Measurements from ENCODE around the gene FBXL4. TPM values are rescaled to one million over a fixed set of nuclear protein-coding genes. Genes with fewer than 3 reads are reported as not detected.
"Not testable (repeated sequence)": the region's sequence is repeated elsewhere in the genome, so short reads cannot be mapped to it uniquely, and the experiment has no call there.

The FBXL4 gene
- total RNA-seq, 1 donor from 2014 or later = 12.6 TPM

DNA sequence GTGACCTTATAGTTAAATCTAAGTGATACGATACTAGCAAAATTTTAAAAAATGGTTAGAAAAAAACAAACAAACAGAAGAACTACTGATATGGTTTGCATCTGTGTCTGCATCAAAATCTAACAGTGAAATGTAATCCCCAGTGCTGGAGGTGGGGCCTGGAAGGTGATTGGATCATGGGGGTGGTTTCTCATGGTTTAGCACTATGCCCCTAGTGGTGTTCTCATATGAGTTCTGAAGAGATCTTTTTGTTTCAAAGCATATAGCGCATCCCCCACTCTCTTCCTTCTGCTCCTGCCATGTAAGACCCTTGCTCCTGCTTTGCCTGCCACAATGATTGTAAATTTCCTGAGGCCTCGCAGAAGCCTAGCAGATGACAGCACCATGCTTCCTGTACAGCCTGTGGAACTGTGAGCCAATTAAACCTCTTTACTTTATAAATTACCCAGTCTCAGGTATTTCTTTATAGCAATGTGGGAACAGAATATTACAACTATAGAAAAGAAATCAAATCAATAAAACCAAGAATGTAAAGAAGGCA, 5.4 kb downstream of the FBXL4 start:
- Mint-ChIP-seq H3K27ac (no peak overlapping the region), H3K9me3 (peaks cover 48% of the 10 kb centered on the region), H3K4me3 (ENCODE audit: low read depth) (no peak overlapping the region), H3K36me3 (ENCODE audit: low read depth) (peaks cover 63% of the 10 kb centered on the region), H3K4me1 (ENCODE audit: low read depth) (peaks cover 39% of the 10 kb centered on the region), H3K27me3 (ENCODE audit: low read depth) (no peaks in the 10 kb centered on the region)
- intact Hi-C loops (cut with micrococcal nuclease) = no loop called here
- no peak for DNase-seq (ENCODE audit: low spot score)

DNA sequence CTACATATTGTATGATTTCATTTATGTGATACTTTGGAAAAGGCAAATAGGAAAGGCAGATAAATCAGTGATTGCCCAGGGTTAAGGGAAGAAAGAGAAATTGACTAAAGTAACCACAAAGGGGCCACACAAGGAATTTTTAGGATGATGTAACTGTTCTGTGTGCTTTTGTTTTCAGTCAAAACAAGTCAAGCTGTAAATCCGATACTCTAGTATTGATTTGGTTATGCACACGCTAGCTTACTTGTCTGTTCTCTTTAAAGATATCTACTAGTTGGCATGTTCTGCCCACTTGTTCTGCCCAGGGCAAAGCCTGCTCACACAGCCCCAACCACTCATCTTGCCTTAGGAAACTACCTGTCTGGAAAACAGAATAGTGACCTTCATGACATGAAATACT, 6.4 kb downstream of the FBXL4 start:
- peaks cover 61% of the 10 kb centered on the region for H3K36me3 Mint-ChIP-seq (ENCODE audit: low read depth)
- intact Hi-C loops (cut with micrococcal nuclease) = no loop called here
- DNase-seq (ENCODE audit: low spot score) = no peak
- H3K4me1 Mint-ChIP-seq (ENCODE audit: low read depth) = peaks cover 35% of the 10 kb centered on the region
- H3K9me3 Mint-ChIP-seq = peaks cover 48% of the 10 kb centered on the region
- no peak overlapping the region for H3K27ac Mint-ChIP-seq
- H3K4me3 Mint-ChIP-seq (ENCODE audit: low read depth) = no peak overlapping the region
- H3K27me3 Mint-ChIP-seq (ENCODE audit: low read depth) = no peaks in the 10 kb centered on the region

DNA sequence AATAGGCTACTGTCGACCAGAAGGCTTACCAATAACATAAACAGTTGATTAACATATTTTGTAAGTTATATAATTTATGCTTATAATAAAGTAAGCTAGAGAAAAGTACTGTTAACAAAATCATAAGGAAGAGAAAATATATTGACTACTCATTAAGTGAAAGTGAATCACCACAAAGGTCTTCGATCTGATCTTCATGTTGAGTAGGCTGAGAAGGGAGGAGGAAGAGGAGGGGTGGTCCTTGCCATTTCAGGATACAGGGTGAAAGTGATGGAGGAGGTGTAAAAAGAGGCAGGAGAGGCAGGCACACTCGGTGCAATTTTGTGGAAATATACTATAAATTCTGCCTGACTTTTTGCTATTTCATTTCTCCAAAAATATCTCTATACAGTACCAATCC, 10.4 kb downstream of the FBXL4 start:
- H3K9me3 Mint-ChIP-seq = peaks cover 37% of the 10 kb centered on the region
- peaks cover 18% of the 10 kb centered on the region for H3K4me1 Mint-ChIP-seq (ENCODE audit: low read depth)
- intact Hi-C loops (cut with micrococcal nuclease) = no loop called here
- no peak overlapping the region for H3K27ac Mint-ChIP-seq
- H3K36me3 Mint-ChIP-seq (ENCODE audit: low read depth) = peaks cover 64% of the 10 kb centered on the region
- no peak overlapping the region for H3K4me3 Mint-ChIP-seq (ENCODE audit: low read depth)
- DNase-seq (ENCODE audit: low spot score) = no peak
- H3K27me3 Mint-ChIP-seq (ENCODE audit: low read depth) = no peaks in the 10 kb centered on the region

DNA sequence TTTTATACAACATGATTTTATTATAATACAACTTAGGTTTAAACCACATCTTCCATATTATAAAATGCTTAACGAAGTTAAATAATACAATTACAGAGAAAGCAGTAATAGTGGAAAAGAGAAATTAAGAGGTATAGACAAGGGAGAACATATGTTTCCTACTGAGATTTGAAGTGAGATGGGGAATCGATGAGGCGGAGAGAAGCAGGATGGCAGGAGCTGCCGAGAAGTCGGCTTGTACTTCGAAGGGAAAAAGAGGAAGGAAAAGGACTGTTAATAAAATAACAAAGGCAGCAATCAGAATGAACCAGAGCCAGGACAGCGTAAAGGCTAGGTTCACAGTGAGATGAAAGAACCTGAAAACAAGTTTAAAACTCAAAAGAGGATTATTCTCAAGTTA, 15.4 kb downstream of the FBXL4 start:
- H3K9me3 Mint-ChIP-seq = no peaks in the 10 kb centered on the region
- H3K27ac Mint-ChIP-seq = no peak overlapping the region
- H3K4me3 Mint-ChIP-seq (ENCODE audit: low read depth) = no peak overlapping the region
- H3K4me1 Mint-ChIP-seq (ENCODE audit: low read depth) = peaks cover 9% of the 10 kb centered on the region
- peaks cover 46% of the 10 kb centered on the region for H3K36me3 Mint-ChIP-seq (ENCODE audit: low read depth)
- intact Hi-C loops (cut with micrococcal nuclease) = no loop called here
- no peak for DNase-seq (ENCODE audit: low spot score)
- H3K27me3 Mint-ChIP-seq (ENCODE audit: low read depth) = no peaks in the 10 kb centered on the region

DNA sequence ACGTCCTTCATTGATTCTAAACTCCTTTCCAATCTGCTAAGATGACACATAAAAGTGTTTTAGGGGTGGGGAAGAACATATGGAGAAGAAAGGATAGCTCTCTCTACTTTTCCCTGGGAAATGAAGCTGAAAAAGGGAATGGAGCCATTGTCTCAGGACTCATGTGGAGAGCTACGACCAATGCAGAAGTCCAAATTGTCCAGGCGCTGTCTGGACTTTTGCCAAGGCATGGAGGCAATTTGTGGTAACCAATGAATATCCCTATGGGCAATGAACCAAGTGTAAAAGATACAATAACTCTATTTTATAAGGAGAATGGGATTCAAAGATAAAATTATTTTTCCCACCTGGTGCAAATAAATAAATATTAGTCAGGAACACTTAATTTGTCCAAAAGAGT, 16.1 kb downstream of the FBXL4 start:
- Mint-ChIP-seq H3K27me3 (ENCODE audit: low read depth) (no peaks in the 10 kb centered on the region), H3K27ac (no peak overlapping the region), H3K4me1 (ENCODE audit: low read depth) (peaks cover 8% of the 10 kb centered on the region), H3K36me3 (ENCODE audit: low read depth) (peaks cover 47% of the 10 kb centered on the region), H3K9me3 (no peaks in the 10 kb centered on the region), H3K4me3 (ENCODE audit: low read depth) (no peak overlapping the region)
- intact Hi-C loops (cut with micrococcal nuclease) = no loop called here
- no peak for DNase-seq (ENCODE audit: low spot score)

DNA sequence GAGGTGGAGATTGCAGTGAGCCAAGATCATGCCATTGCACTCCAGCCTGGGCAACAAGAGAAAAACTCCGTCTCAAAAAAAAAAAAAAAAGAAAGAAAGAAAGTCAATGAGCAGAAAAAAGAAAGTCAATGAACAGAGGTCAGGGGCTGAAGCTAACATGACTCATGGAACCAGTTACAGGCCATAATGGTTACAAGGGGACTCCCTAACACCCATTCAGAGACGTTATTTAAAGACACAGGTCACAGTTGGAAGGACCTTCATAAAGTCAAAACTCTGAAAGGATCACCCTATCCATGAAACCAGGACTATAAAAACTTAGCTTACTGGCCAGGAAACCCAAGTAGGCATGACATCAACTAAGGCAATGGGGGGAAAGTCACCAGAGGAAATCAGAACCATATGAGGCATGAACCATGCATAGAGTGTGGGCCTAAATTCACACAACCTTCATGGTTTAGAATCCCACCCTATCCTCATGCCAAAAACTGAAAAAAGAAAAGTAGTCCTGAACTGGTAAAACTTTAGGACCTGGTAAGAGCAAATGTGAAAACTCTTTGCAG, 18.2 kb downstream of the FBXL4 start:
- Mint-ChIP-seq H3K4me1 (ENCODE audit: low read depth) (peaks cover 5% of the 10 kb centered on the region), H3K36me3 (ENCODE audit: low read depth) (peaks cover 46% of the 10 kb centered on the region), H3K27ac (no peak overlapping the region), H3K27me3 (ENCODE audit: low read depth) (no peaks in the 10 kb centered on the region), H3K4me3 (ENCODE audit: low read depth) (no peak overlapping the region), H3K9me3 (no peaks in the 10 kb centered on the region)
- intact Hi-C loops (cut with micrococcal nuclease) = no loop called here
- no peak for DNase-seq (ENCODE audit: low spot score)

DNA sequence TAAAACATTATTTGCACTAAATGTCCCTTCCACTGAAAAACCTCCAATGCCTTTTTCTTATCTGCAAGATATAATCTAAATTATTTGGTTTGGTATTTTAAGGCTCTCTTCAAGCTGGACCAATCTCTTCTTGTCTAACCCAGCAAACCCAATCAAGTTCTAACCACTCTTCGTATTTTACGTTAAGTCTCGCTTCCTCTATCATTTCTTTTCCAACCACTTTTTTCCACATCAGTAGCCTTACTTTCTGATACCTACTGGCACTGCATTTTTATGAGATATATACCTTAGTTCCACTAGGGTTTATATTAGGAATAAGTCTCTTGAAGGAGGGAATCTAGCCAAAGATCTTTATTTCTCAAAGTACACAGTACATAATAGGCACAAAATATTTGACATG, 19.1 kb downstream of the FBXL4 start:
- Mint-ChIP-seq H3K36me3 (ENCODE audit: low read depth) (peaks cover 39% of the 10 kb centered on the region), H3K27me3 (ENCODE audit: low read depth) (no peaks in the 10 kb centered on the region), H3K4me3 (ENCODE audit: low read depth) (no peak overlapping the region), H3K4me1 (ENCODE audit: low read depth) (peaks cover 5% of the 10 kb centered on the region), H3K27ac (no peak overlapping the region), H3K9me3 (no peaks in the 10 kb centered on the region)
- DNase-seq (ENCODE audit: low spot score) = no peak
- intact Hi-C loops (cut with micrococcal nuclease) = no loop called here

DNA sequence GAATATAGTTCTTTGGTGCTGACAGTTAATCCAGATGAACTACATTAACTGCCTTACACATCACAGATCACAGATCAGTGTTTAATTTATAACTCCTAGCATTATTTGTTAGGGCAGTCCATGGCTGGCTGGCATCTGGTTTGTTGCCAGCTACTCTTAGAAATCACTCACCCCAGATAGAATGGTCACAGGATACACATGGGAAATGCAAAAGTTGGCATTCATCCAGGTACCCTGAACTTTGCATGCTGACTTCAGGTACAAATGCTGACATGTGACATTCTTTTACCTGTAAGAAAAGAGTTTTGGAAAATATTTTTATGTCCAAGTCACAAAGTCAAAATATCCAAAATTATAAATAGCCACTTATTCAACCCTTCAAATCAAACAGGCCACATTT, 20.2 kb downstream of the FBXL4 start:
- Mint-ChIP-seq H3K36me3 (ENCODE audit: low read depth) (peaks cover 42% of the 10 kb centered on the region), H3K27ac (no peak overlapping the region), H3K4me1 (ENCODE audit: low read depth) (peaks cover 5% of the 10 kb centered on the region), H3K9me3 (no peaks in the 10 kb centered on the region), H3K4me3 (ENCODE audit: low read depth) (no peak overlapping the region), H3K27me3 (ENCODE audit: low read depth) (no peaks in the 10 kb centered on the region)
- no peak for DNase-seq (ENCODE audit: low spot score)
- intact Hi-C loops (cut with micrococcal nuclease) = no loop called here

DNA sequence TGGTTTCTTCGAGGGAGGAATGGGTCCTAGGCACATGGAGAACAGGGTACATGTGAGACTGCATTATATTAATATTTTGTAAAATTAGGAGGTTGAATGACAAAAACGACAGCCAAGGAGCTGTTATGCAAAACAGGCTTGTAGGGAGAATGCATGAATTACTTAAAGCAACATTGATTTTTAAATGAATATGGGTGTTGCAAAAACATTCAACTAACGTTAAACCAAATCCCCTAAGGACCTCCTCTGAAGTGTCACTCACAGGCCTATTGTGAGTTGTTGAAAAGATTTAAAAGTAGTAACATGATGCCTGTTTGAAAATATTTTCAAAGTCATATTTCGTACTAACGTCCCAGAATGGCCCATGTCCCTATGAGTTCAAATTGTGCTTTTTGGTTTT, 21.9 kb downstream of the FBXL4 start:
- intact Hi-C loops (cut with micrococcal nuclease) = no loop called here
- Mint-ChIP-seq H3K4me1 (ENCODE audit: low read depth) (peaks cover 15% of the 10 kb centered on the region), H3K9me3 (no peaks in the 10 kb centered on the region), H3K36me3 (ENCODE audit: low read depth) (peaks cover 38% of the 10 kb centered on the region), H3K27me3 (ENCODE audit: low read depth) (no peaks in the 10 kb centered on the region), H3K4me3 (ENCODE audit: low read depth) (no peak overlapping the region), H3K27ac (no peak overlapping the region)
- DNase-seq (ENCODE audit: low spot score) = no peak

DNA sequence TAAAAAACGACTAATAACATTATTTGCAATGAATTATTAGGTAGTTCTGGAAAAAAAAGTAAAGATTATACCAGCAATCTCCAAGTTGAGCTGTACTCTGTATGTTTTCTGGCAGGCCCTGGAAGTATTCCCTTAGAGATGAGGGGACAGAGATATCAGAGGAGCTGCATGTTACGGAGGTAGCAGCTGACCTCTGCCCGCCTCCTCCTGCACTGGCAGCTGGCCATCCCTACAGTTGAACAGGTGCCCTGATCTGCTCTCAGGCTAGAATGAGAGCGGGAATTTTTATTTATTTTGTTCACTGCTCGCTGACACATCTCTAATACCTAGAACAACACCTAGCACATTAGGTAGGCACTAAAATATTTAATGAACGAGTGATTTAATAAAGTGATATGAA, 23.1 kb downstream of the FBXL4 start:
- H3K9me3 Mint-ChIP-seq = no peaks in the 10 kb centered on the region
- intact Hi-C loops (cut with micrococcal nuclease) = no loop called here
- no peak overlapping the region for H3K27ac Mint-ChIP-seq
- DNase-seq (ENCODE audit: low spot score) = no peak
- no peak overlapping the region for H3K4me3 Mint-ChIP-seq (ENCODE audit: low read depth)
- H3K4me1 Mint-ChIP-seq (ENCODE audit: low read depth) = peaks cover 13% of the 10 kb centered on the region
- no peaks in the 10 kb centered on the region for H3K27me3 Mint-ChIP-seq (ENCODE audit: low read depth)
- H3K36me3 Mint-ChIP-seq (ENCODE audit: low read depth) = peaks cover 33% of the 10 kb centered on the region

DNA sequence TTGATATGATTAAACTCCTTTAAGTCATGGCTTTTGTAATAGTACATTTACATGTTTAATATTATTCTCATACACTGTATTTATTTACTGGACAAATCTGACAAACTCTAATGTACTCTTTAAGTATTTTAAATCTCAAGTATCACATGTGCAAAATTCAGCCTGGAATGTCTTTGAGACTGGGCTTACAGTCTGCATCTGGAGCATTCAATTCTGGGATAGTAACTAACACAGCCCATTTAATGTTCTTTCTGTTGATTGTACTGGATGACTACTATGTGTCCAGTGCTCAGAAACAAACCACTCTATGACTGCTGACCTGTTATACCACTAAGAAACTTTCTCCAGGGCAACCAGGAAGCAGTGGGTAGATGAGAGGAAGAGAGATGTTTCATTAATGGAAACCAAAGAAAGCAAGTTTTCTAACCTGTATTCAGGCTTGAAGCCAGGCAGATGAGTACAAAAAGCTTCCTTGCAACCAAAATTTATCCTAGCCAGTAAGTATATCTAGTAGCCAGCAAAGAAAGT, 26.8 kb downstream of the FBXL4 start:
- intact Hi-C loops (cut with micrococcal nuclease) = no loop called here
- peaks cover 13% of the 10 kb centered on the region for H3K4me1 Mint-ChIP-seq (ENCODE audit: low read depth)

DNA sequence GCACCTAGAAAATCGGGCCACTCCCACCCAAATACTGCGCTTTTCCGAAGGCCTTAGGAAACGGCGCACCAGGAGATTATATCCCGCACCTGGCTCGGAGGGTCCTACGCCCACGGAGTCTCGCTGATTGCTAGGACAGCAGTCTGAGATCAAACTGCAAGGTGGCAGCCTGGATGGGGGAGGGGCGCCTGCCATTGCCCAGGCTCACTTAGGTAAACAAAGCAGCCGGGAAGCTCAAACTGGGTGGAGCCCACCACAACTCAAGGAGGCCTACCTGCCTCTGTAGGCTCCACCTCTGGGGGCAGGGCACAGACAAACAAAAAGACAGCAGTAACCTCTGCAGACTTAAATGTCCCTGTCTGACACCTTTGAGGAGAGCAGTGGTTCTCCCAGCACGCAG, 36.8 kb downstream of the FBXL4 start:
- H3K27ac Mint-ChIP-seq; H3K4me3 Mint-ChIP-seq (ENCODE audit: low read depth); H3K27me3 Mint-ChIP-seq (ENCODE audit: low read depth); H3K4me1 Mint-ChIP-seq (ENCODE audit: low read depth); DNase-seq (ENCODE audit: low spot score); intact Hi-C loops (cut with micrococcal nuclease): not testable (repeated sequence)
- peaks cover 22% of the 10 kb centered on the region for H3K9me3 Mint-ChIP-seq
- H3K36me3 Mint-ChIP-seq (ENCODE audit: low read depth) = peaks cover 58% of the 10 kb centered on the region

More for the DNA sequence above, 26.8 kb downstream of the FBXL4 start:
- H3K27ac Mint-ChIP-seq = no peak overlapping the region
- H3K36me3 Mint-ChIP-seq (ENCODE audit: low read depth) = peaks cover 22% of the 10 kb centered on the region
- no peaks in the 10 kb centered on the region for H3K9me3 Mint-ChIP-seq
- no peak overlapping the region for H3K4me3 Mint-ChIP-seq (ENCODE audit: low read depth)
- DNase-seq (ENCODE audit: low spot score) = no peak
- no peaks in the 10 kb centered on the region for H3K27me3 Mint-ChIP-seq (ENCODE audit: low read depth)

DNA sequence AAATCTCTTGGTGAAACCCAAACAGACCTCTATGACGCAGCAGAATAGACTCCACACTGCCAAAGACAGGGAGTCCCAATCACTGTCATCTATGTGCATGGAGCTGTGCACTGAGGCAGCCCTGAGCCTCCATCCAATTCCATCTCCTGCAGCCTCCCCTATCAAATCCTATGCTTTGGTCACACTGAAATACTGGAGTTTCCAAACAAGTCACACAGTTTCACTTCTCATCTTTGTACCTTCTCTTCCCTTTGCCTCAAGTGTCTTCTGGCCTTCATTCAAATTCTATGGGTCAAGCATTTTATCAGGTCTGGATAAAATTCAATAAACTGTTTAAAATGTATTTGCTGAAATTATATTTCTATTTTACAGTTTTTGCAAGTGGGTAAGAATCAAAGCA, 38.5 kb downstream of the FBXL4 start:
- Mint-ChIP-seq H3K4me1 (ENCODE audit: low read depth) (no peaks in the 10 kb centered on the region), H3K9me3 (peaks cover 22% of the 10 kb centered on the region), H3K27ac (no peak overlapping the region), H3K27me3 (ENCODE audit: low read depth) (no peaks in the 10 kb centered on the region), H3K4me3 (ENCODE audit: low read depth) (no peak overlapping the region), H3K36me3 (ENCODE audit: low read depth) (peaks cover 63% of the 10 kb centered on the region)
- DNase-seq (ENCODE audit: low spot score) = no peak
- intact Hi-C loops (cut with micrococcal nuclease) = no loop called here

DNA sequence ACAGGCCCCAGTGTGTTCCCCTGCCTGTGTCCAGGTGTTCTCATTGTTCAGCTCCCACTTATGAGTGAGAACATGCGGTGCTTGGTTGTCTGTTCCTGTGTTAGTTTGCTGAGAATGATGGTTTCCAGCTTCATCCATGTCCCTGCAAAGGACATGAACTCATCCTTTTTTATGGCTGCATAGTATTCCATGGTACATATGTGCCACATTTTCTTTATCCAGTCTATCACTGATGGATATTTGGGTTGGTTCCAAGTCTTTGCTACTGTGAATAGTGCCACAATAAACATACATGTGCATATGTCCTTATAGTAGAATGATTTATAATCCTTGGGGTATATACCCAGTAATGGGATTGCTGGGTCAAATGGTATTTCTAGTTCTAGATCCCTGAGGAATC, 41.4 kb downstream of the FBXL4 start:
- H3K36me3 Mint-ChIP-seq (ENCODE audit: low read depth) = peaks cover 56% of the 10 kb centered on the region
- H3K4me1 Mint-ChIP-seq (ENCODE audit: low read depth); H3K27me3 Mint-ChIP-seq (ENCODE audit: low read depth); H3K9me3 Mint-ChIP-seq; DNase-seq (ENCODE audit: low spot score); intact Hi-C loops (cut with micrococcal nuclease); H3K27ac Mint-ChIP-seq; H3K4me3 Mint-ChIP-seq (ENCODE audit: low read depth): not testable (repeated sequence)

All from activated T-helper 2 cell treated with anti-CD3 and anti-CD28 coated beads, Interferon-gamma antibody, Interleukin-2, Interleukin-4, amounts not matched to agents 10 μg/mL and 5 μg/mL and 100 μg/mL, durations not matched to agents 14 hours and 24 hours and 36 hours (primary cell).